Stimulated activated CD8-positive, alpha-beta memory T cell treated with anti-CD3 and anti-CD28 coated beads, Interleukin-7, amount 100 ng/mL, for 24 hours (primary cell): Measurements from ENCODE around the gene PACSIN2.

Experiments
- DNase-seq: peaks from one replicate; pipeline ENCODE4 v3.0.0-alpha.2; 2020; ENCODE audit warnings: low read depth

The PACSIN2 gene

DNA sequence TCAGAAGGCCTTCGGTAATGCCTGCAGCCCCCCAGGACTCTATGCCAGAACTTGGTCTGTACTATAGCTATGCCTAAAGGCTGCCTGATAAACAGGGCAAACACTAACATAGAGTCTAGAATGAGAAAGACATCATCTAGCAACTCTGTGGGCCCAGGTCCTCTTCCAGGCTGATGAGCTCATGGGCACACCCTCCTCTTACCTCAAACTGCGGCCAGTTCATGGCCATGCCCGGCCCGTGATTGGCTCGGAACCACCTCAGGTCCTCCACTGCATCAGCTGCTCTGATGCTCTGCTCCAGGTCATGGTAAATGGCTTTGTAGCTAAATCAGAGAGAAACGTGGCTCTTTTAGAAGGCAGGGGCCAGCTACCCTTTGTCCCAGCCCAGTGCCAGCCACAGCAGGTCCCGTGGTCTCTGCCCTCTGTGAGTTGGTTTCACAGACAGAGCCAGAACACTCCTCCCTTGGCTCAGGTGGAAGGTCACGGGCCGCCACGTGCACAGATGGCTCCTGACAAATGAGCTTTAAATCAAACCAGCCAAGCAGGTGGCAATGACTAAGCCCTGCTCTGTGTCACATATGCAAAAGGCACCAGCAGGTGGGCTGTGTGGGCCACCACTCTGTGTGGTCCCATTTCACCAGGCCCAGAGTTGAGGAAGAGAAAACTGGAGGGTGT is 132.8 kb downstream of the PACSIN2 start:
- no peak for DNase-seq

DNA sequence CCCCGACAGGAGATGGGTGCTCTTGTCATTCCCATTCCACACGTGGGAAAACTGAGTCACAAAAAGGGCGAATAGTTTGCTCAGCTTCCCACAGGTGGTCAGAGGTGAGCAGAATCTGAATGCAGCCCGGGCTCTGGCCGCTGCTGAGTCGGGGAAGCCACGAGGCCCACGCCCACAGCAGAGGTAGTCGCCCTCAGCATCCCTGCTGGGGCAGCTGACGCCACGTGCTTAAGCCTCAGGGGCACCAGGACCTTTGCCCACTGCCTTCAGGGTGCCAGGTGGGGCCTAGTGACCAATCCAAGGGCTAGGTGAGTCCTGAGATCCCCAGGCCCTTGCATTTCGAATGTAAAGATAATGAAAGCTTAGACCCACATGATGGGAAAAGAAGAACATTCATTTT is 133.7 kb downstream of the PACSIN2 start:
- no peak for DNase-seq

DNA sequence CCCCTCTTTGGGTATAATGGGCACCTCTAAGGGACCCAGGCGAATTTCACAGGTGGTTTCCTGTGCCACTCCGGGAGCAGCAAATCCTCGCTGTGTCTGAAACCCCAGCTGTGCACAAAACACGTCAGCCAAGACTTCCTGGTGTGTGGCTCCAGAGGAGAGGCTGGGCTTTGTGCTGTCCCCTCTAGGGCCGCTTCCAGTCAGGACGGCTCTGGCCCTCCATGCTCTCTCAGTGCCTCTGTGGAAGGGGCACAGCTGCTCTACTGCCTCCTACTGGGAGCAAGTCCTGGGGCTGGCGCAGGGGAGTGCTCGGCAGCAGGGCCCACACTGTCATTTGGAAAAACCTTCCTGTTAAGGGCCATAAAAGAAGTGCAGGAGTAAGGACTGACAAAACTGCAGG is 134.1 kb downstream of the PACSIN2 start:
- DNase-seq, result no peak

DNA sequence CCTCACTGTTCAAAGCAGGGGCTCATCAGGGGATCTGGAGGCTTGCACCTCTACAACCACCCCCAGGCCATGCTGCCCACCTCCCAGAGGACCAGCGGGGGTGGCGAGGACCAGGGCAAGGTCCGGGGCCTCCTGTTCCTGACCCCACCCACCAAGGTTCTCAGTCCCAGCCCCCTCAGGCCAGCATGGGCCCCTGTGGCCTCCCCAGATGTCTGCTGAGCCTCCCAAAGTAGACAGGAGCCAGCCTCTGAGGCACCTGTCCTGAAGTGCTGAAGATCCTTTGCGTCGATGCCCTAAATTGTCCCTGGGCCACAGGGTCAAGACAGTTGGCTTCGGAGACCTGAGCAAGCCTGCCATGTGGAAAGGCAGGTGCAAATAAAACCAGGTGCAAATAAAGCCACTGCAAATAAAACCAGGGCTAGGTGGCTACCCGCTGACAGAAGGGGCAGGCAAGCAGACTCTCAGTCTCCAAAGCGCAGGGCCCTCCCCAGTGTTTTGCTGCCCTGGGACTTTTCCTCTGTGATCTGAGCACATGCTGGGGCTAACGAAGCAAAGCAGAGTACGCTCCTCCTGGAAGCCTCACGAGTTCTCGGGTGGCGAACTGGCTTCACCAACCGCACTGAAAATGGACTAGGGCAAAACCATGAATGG is 135.5 kb downstream of the PACSIN2 start:
- no peak for DNase-seq

DNA sequence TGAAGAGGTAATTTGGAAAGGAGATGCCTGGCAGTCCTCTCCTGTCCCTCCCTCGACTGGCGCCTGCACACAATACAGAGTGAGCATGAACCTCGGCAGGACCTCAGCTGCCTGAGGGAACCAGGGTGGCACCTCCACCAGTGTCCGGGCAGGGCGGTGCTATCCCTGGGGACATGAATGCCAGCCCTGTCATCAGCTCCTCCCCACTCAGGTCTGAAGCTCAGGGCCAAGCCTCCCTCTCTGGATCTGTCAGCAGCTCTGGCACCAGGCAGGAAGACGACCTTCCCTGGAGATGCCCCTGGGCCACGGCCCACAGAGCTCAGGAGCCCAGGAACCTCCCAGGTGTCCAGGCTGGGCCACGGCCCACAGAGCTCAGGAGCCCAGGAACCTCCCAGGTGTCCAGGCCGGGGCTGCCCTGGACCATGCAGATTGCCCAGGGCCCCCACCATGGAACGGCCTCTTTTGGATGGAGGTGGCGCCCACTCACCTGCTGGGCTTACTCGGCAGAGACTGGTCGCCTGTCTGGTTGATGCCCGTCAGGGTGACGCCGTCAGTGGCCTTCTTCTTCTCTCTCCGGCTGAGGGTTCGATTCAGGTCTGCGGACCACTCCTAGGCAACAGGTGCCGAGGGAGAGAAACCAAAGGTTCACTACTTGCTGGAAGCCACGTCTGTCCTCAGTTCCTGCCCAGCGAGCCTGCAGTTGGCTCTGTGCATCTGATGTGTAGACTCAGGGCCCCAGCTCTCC is 136.2 kb downstream of the PACSIN2 start:
- DNase-seq, result no peak

DNA sequence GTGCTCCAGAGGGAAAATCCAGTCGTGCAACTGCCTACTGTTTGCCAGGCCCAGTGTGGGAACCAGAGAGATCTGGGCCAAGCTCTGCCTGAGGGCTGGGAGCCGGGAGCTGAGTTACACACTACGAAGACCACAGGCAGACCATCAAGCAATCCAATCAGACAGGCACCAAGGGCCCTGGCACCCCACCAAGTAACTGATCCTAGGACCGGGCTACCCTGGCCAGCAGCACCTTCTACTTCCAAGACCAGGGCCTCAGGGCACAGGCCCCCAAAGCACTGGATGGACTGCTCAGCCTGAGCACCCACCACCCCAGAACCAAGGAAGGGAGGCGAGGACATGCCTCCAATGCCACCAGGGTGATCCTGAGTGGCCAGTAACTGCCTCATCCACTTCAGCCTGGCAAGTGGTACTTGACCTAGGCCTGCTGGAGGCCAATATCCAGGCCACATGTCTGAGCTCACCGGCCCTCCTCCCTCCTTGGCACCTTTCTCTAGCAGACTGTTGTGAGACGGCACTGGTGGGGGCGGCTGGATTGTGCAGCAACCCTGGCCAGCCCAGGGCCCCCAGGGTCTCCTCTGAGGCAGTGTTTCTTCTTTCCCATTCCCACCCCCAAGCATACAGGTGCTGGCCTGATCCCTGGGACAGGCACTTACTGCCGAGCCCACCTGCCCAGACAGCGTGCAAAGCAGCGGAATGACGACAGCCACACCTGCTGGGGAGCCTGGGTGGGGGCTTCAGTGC is 137.2 kb downstream of the PACSIN2 start:
- no peak for DNase-seq

DNA sequence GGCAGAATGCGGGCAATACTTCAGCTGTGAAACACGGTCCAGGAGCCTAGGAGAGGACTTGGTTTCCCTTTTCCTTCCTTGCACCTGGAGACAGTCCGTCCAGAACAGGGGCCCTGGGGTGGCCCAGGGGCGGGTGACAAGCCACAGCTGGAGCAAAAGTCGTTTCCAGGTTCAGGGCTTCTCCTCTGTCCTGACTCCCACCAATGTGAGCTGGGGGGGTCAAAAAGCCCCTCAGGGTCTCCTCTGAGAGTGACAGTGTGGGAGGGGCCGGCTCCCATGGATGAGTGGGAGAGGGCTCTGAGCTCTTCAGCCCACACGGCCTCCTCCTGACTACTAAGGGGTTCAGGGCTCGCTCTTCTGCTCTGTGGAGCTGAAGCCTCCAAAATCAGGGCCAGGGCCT is 137.8 kb downstream of the PACSIN2 start:
- no peak for DNase-seq

DNA sequence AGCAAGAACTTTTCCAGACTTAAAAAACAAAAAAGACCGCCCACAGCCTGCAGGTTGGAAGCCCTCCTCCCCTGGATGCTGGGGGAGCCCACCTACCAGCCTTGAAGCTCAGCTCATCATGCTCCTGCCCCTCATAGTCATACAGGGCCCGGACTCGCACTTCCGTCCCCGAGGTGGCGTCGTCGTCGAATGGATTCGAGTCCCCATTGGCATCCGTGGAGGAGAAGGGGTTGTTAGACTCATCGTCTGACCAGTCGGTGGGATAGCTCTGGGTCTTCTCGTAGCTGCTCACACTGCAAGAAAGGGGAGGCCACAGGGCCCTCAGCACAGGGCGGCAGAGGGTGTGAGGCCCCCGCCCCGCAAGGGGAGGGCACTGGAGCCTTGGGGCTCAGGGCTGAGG is 138.9 kb downstream of the PACSIN2 start:
- DNase-seq, result no peak

DNA sequence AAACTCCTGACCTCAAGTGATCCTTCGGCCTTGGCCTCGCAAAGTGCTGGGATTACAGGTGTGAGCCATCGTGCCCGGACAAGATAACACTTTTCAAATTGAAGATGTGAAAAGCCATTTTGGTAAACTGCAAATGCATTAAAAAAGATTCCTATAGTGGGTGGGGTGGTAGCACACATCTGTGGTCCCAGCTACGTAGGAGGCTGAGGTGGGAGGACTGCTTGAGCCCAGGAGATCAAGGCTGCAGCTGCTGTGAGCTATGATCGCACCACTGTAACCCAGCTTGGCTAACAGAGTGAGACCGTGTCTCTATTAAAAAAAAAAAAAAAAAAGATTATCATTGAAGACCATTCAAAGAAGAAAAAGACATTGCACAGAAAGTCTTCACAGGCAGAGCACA is 140.9 kb downstream of the PACSIN2 start:
- no peak for DNase-seq

DNA sequence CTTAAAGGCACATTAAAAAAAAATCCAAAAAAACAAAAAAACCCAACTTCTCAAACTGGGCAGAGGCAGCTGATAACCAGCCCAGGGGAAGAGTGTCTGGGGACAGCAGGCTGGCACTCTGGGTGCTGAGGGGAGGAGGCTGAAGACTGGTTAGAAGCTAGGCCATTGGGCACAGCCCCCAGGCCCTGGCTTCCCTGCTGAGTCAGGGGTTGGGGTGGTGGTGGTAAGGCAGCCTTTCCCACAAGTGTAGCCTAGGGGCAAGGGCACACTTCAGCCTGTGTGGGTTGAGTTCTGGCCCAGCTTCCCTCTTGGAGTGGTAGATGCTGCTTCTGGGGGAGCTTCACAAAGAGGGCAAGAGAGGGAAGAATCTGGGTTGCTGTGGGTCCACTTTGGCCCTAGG is 141.6 kb downstream of the PACSIN2 start:
- DNase-seq, result no peak

DNA sequence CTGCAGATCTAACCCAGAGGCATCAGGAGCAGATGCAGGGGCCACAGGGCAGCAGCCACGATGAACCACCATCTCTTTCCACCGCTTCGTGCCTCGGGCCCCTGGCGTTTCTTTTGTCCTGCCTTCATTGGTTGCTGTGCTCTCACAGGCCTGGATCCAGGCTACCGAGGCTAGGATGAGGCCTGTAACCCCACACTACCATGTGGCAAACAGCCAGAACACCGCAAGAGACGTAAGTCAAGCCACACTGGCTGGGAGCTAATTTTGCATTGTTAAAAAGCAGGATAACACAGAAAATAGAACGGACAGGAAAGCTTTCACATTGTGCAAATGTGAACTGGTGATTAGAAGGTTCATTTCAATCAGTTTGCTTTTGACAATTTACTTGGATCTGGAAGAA is 142.1 kb downstream of the PACSIN2 start:
- no peak for DNase-seq

DNA sequence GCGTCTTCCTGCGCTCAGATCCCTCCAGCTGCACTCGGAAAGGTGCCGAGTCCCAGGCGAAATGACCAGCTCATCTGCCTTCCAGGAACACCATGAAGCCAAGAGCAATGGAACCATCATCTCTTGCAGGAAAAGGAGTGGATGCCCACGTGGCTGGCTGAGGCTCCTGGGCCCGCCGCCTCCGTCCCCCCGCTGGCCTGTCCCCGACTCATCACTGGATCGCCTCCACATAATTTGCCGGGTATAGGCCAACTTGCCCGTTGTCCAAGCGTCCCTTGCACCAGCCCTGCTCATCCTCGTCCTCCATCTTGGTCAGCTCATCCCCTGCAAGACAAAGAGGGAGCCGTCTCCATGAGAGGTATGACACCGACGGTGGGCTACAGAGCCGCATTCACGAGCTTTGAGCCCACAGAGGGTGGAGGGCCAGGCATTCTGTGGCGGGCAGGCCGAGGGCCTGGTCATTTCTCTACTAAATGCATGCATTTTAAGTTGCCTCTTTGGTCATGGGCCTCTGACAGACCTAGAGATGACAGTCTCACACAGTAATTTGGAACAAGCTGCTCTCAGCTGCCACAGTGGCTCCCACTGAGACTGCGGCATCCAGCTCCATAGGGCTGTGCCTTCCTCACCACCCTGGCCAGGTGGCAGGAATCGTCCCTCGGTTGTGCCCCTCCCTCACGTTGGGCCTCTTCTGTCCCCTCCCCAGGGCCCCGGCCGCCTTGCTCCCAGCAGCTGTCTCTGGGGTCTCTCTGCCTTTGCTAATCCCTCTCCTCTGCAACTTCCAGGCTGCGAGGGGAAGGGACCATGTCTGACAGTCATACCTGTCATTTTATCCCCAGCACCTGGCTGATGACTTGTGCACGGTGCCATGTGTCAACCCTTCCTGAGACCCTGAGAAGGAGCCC is 143.6 kb downstream of the PACSIN2 start:
- no peak for DNase-seq

DNA sequence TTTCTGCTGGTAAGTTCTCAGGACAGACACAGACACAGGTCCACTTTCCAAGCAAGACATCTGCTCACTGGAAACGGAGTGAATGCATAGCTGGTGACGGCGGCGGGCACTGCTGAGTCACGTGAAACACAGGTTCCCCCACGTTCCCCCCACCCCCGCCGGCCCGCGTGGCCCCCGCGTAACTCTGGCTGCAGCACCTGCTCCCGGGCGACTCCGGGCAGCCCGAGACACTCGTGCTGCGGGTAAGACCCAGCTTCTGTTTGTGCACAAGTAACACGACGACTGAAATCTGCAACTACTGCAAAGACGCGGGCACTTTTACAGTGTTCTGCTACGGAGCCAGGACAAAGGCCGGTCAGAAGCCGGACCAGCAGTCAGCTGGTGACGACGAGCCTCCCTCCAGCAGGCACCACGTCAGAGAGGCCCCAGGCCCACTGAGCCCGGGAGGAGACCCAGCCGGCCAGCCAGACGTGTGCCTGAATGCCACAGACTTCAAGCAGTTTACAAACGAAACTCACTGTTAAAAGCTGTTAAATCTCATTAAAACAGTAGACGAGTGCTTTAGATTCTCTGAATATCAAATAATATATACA is 145.0 kb downstream of the PACSIN2 start:
- no peak for DNase-seq

DNA sequence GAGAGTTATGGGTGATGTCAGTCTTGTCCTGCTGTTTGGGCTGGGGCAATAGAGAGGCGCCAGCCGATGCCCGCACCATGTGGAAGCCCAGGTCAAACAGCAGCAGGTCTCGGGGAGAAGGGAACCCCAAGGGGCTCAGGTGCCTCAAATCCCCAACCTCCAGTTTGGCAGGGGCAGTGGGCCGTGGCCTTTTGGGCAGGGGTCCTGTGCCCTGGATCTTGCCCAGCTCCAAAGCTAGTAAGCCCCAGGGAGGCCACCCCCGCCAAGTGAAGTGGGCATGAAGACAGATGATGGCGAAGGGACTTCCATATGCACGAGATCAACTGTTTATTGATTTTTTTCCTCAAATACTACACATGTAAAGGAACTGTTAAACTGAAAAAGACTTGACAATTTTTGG is 145.5 kb downstream of the PACSIN2 start:
- DNase-seq, result no peak

DNA sequence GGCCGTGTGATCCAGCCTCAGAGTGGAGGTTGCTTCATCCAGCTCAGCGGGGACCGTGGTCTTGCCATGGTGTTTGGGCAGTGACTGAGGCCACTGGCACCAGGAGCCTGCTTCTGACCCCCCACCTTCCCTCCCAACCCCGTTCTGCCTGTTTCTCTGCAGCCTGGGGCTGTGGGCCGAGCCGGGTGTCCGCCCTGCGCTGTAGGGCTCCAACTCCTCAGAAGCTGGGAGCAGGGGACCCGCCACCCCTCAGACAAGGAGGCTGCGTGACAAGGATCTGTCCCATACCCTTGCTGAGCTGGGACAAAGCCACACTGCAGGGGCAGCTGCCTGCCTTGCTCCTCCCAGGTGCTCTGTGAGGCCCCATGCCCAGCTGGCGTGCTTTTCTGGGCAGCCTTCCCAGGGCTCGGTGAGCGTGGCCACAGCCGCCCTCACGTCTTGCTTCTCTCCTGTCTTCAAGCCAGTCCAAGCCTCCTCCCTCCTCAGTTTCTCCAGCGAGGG is 146.1 kb downstream of the PACSIN2 start:
- no peak for DNase-seq

DNA sequence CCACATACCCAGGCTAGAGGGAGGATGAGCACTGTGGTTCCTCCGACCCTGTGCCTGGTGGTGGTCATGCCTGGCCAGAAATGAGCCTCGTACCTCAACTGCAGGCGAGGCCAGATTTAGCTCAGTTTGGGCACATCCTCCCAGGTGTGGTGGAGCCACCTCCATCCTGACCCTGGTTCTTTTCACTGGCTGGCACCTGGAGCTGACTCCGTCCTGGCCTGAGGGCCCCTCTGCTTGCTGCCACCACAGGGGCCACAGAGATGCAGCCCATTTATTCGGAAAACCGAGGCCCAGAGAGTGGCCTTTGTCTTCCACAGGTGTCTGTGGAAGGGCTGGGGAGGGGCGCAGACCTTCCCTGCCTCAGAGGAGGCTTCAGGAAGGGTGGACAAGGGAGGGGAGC is 148.8 kb downstream of the PACSIN2 start:
- DNase-seq, result no peak

DNA sequence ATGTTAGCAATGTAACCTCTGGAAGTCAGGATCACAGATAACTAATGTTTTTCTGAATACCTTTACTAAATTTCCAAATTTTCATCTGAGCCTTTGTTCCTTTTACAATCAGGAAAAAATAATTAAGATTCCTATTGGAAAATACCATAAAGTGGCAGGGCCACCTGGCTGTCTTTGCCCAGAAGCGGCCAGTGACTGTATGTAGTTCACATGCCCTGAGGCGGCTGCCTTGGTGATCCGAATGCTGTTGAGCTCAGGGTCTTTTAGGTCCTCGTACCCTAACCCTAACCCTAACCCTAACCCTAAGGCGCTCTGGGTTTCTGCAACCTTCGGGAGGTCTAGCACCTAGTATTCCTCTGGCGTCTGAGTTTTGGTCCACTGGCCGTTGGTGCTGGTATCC is 149.4 kb downstream of the PACSIN2 start:
- no peak for DNase-seq

DNA sequence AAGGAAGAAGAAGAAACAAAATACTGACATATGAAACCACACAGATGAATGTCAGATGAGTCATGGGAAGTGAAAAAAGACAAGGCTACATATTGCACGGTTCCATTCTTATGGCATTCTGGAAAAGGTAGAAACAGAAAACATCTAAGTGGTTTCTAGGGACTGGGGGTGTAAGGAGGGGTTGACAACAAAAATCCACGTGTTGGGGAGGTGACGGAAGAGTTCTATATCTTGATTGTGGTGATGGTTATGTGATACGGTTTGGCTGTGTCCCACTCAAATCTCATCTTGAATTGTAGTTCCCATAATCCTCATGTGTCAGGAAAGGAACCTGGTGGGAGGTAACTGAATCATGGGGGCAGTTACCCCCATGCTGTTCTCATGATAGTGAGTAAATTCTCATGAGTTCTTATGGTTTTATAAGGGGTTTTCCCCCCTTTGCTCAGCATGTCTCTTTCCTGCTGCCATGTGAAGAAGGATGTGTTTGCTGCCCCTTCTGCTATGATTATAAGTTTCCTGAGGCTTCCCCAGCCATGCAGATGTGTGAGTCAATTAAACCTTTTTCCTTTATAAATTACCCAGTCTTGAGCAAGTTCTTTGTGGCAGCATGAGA is 151.5 kb downstream of the PACSIN2 start:
- no peak for DNase-seq

DNA sequence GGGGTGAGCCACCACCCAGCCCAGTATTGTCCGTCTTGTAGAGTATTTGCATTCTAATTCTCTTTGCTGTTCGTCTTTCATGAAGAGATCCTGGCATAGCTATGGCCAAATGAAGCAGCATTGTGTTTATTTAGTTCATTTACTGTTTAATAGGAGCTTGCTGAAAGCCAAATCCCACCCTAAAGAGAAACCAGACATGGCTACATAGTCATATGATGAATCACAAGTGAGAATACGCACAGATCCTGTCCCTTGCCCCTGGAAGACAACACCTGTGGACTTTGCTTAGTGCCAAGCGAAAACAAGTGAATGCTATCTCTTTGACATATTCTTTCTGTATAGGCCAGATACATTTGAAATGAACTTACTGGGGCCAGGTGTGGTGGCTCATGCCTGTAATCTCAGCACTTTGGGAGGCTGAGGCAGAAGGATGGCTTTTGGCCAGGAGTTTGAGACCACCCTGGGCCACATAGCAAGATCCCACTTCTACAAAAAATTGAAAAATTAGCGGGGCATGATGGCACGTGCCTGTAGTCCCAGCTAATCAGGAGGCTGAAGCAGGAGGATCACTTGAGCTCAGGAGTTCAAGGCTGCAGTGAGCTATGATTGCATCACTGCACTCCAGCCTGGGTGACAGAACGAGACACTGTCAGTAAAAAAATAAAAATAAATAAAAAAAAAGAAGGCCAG is 152.8 kb downstream of the PACSIN2 start:
- DNase-seq, result no peak

DNA sequence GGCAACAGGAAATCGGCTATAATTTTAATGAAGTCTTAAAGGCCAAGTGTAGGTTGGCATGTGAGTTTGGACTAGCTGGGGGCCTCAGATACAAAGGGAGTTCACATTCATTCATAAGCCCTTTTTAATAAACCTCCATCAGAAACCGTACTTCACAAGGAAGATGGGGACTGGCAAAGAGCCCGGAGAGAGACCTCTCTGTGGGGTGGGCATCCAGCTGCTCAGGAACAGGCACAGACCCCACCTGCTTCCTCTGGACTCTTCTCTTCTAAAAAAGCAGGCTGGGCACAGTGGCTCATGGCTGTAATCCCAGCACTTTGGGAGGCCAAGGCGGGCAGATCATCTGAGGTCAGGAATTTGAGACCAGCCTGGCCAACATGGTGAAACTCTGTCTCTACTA is 154.0 kb downstream of the PACSIN2 start:
- DNase-seq, result no peak
